Astrocyte (in vitro differentiated cells and primary cell): Measurements from ENCODE around the gene HOXA1.

Experiments
- CTCF ChIP-seq: IDR thresholded peaks from 2 replicates; pipeline ENCODE4 v1.5.1; 2011; ENCODE audit warnings: low read depth, mild to moderate bottlenecking, inconsistent platforms, low read length, moderate library complexity; ENCODE audit not compliant: insufficient read depth
- EZH2 ChIP-seq: IDR thresholded peaks from 2 replicates; pipeline ENCODE4 v1.6.1; 2012; ENCODE audit warnings: mild to moderate bottlenecking, low read length, inconsistent platforms; ENCODE audit not compliant: insufficient read depth

GRCh38 chr7:27097686-27098577 is 2.1 kb upstream of the HOXA1 start:
- TF ChIP-seq EZH2 (no peak), CTCF (no peak)
